Endodermal cell (in vitro differentiated cells): Measurements from ENCODE around the gene EFNA3. TPM values are rescaled to one million over a fixed set of nuclear protein-coding genes. Genes with fewer than 3 reads are reported as not detected.

Experiments
- DNase-seq: peaks from one replicate; pipeline ENCODE4 v3.0.0-alpha.2; 2017
- H3K27ac ChIP-seq: 2 replicates; pipeline ENCODE4 v1.5.1; 2013; ENCODE audit warnings: mild to moderate bottlenecking, low read depth, low read length, moderate library complexity
- H3K27me3 ChIP-seq: 2 replicates; pipeline ENCODE4 v1.6.1; 2013; ENCODE audit warnings: mild to moderate bottlenecking, low read length, moderate library complexity; ENCODE audit not compliant: insufficient read depth, control insufficient read depth, poor library complexity, severe bottlenecking
- H3K36me3 ChIP-seq: 2 replicates; pipeline ENCODE4 v1.7.0; 2013; ENCODE audit warnings: mild to moderate bottlenecking, low read length, moderate library complexity; ENCODE audit not compliant: control insufficient read depth, insufficient read depth
- H3K4me1 ChIP-seq: one replicate; pipeline ENCODE4 v1.7.0; 2013; ENCODE audit warnings: low read length; ENCODE audit not compliant: control insufficient read depth, insufficient read depth
- H3K4me3 ChIP-seq: 2 replicates; pipeline ENCODE4 v1.5.1; 2013; ENCODE audit warnings: mild to moderate bottlenecking, low read length, moderate library complexity
- H3K9ac ChIP-seq: 2 replicates; pipeline ENCODE4 v1.6.1; 2013; ENCODE audit warnings: mild to moderate bottlenecking, low read length, moderate library complexity; ENCODE audit not compliant: poor library complexity, severe bottlenecking; ENCODE audit errors: extremely low read depth
- H3K9me3 ChIP-seq: 2 replicates; pipeline ENCODE4 v1.6.1; 2013; ENCODE audit warnings: mild to moderate bottlenecking, low read length, moderate library complexity; ENCODE audit not compliant: control insufficient read depth
- H3K27ac Mint-ChIP-seq: 2 replicates; pipeline ENCODE4 v1.8.0; 2020; ENCODE audit warnings: mixed read lengths
- H3K27me3 Mint-ChIP-seq: 2 replicates; pipeline ENCODE4 v1.8.0; 2021; ENCODE audit warnings: mild to moderate bottlenecking, mixed read lengths; ENCODE audit not compliant: insufficient read depth
- H3K36me3 Mint-ChIP-seq: 2 replicates; pipeline ENCODE4 v1.8.0; 2020; ENCODE audit warnings: low read depth, mixed read lengths
- H3K4me1 Mint-ChIP-seq: 2 replicates; pipeline ENCODE4 v1.8.0; 2020; ENCODE audit warnings: mixed read lengths
- H3K4me3 Mint-ChIP-seq: 2 replicates; pipeline ENCODE4 v1.8.0; 2020; ENCODE audit warnings: mild to moderate bottlenecking, moderate library complexity, mixed read lengths
- H3K9me3 Mint-ChIP-seq: 2 replicates; pipeline ENCODE4 v1.8.0; 2020; ENCODE audit warnings: mild to moderate bottlenecking, mixed read lengths
- WGBS, 2 experiments: methylation state at CpG; one replicate each; pipeline versions ENCODE4 v1.1.5 to v1.1.7; 2013; ENCODE audit warnings: missing lambda C conversion rate in 2 of 2, mixed read lengths in 1 of 2; ENCODE audit not compliant: insufficient coverage in 1 of 2, insufficient read length in 1 of 2; 5-methylcytosine and 5-hydroxymethylcytosine counted together
- total RNA-seq, 2 donors: library from RNA; stranded (reverse); fragmentation: NEBNext Ultra II Directional in 1 of 2; extraction: Animal tissue kit (Norgen Biotek cat#: 25700) in 1 of 2; gene quantifications; 2 replicates in 1 of 2; 3 replicates in 1 of 2; pipeline ENCODE4 v1.2.1, GENCODE V29; 2021
- TF ChIP-seq, protein P1 (sequence below): fragments of 200-600 bp; sonication (generic); conservative IDR thresholded peaks from 2 replicates; pipeline ENCODE4 v1.5.0; 2021; ENCODE audit warnings: antibody characterized with exemption, mild to moderate bottlenecking

EFNA3 gene
- total RNA-seq, 2 donors from 2014 or later, result 3.1 to 6.0 TPM

GRCh38 chr1:155136748-155137147, 58.1 kb downstream of the EFNA3 start:
- H3K4me3 ChIP-seq, result peak overlapping the region; percentile 99
- H3K36me3 ChIP-seq, result peaks cover 12% of the 10 kb centered on the region
- H3K4me1 ChIP-seq, result peaks cover 4% of the 10 kb centered on the region
- H3K27ac Mint-ChIP-seq, result no peak overlapping the region
- DNase-seq, result peak; percentile 51
- no peaks in the 10 kb centered on the region for H3K9me3 ChIP-seq
- TF ChIP-seq, protein P1, sequence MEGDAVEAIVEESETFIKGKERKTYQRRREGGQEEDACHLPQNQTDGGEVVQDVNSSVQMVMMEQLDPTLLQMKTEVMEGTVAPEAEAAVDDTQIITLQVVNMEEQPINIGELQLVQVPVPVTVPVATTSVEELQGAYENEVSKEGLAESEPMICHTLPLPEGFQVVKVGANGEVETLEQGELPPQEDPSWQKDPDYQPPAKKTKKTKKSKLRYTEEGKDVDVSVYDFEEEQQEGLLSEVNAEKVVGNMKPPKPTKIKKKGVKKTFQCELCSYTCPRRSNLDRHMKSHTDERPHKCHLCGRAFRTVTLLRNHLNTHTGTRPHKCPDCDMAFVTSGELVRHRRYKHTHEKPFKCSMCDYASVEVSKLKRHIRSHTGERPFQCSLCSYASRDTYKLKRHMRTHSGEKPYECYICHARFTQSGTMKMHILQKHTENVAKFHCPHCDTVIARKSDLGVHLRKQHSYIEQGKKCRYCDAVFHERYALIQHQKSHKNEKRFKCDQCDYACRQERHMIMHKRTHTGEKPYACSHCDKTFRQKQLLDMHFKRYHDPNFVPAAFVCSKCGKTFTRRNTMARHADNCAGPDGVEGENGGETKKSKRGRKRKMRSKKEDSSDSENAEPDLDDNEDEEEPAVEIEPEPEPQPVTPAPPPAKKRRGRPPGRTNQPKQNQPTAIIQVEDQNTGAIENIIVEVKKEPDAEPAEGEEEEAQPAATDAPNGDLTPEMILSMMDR, result no peak
- H3K9ac ChIP-seq, result no peak overlapping the region
- H3K36me3 Mint-ChIP-seq, result peaks cover 17% of the 10 kb centered on the region
- H3K9me3 Mint-ChIP-seq, result no peaks in the 10 kb centered on the region
- H3K27me3 Mint-ChIP-seq, result peaks cover 23% of the 10 kb centered on the region
- H3K27me3 ChIP-seq, result no peaks in the 10 kb centered on the region
- 64 to 70% methylated on average over 4 to 6 of the region's 6 CpGs for WGBS, 2 experiments
- H3K4me3 Mint-ChIP-seq, result peak overlapping the region; percentile 94
- peaks cover 13% of the 10 kb centered on the region for H3K4me1 Mint-ChIP-seq
- H3K27ac ChIP-seq, result no peak overlapping the region

Other genes starting within 250 kb of the EFNA3 start
- under 1 TPM; 0.57 to 0.75 TPM for gene KCNN3, start 208.6 kb upstream of the EFNA3 start, total RNA-seq
- gene PMVK, start 142.1 kb upstream of the EFNA3 start, total RNA-seq, result 10 to 100 TPM; 16.0 to 16.4 TPM
- gene PBXIP1, start 122.7 kb upstream of the EFNA3 start, total RNA-seq, result 10 to 100 TPM; 42.5 to 61.3 TPM
- 10 to 100 TPM; 33.4 to 40.4 TPM for gene PYGO2, start 117.1 kb upstream of the EFNA3 start, total RNA-seq
- gene SHC1, start 108.1 kb upstream of the EFNA3 start, total RNA-seq, result 100 to 1,000 TPM; 157 to 231 TPM
- gene CKS1B, start 104.2 kb upstream of the EFNA3 start, total RNA-seq, result 100 to 1,000 TPM; 145 to 229 TPM
- gene FLAD1, start 95.5 kb upstream of the EFNA3 start, total RNA-seq, result 10 to 100 TPM; 61.9 to 65.0 TPM
- 1 to 10 TPM in 1 of 2 donors, not detected in 1; 2.0 TPM for gene LENEP, start 85.3 kb upstream of the EFNA3 start, total RNA-seq
- 10 to 100 TPM; 21.2 to 23.3 TPM for gene ZBTB7B, start 76.0 kb upstream of the EFNA3 start, total RNA-seq
- 1 to 10 TPM in 1 of 2 donors, under 1 TPM in 1; 0.44 to 2.0 TPM for gene DCST2, start 45.1 kb upstream of the EFNA3 start, total RNA-seq
- not detected for gene DCST1, start 45.0 kb upstream of the EFNA3 start, total RNA-seq
- gene ADAM15, start 27.5 kb upstream of the EFNA3 start, total RNA-seq, result 10 to 100 TPM; 13.4 to 16.5 TPM
- 10 to 100 TPM; 15.9 to 17.9 TPM for gene EFNA4, start 15.1 kb upstream of the EFNA3 start, total RNA-seq
- gene EFNA1, start 49.0 kb downstream of the EFNA3 start, total RNA-seq, result 1 to 10 TPM; 3.6 to 5.0 TPM
- 10 to 100 TPM; 25.1 to 29.8 TPM for gene SLC50A1, start 57.0 kb downstream of the EFNA3 start, total RNA-seq
- 10 to 100 TPM; 48.8 to 73.4 TPM for gene DPM3, start 61.7 kb downstream of the EFNA3 start, total RNA-seq
- 100 to 1,000 TPM; 143 to 152 TPM for gene KRTCAP2, start 94.5 kb downstream of the EFNA3 start, total RNA-seq
- 1 to 10 TPM; 5.1 to 7.1 TPM for gene TRIM46, start 95.0 kb downstream of the EFNA3 start, total RNA-seq
- gene THBS3, start 129.1 kb downstream of the EFNA3 start, total RNA-seq, result 10 to 100 TPM; 17.6 to 27.9 TPM
- 10 to 100 TPM; 47.3 to 63.2 TPM for gene MTX1, start 129.9 kb downstream of the EFNA3 start, total RNA-seq
- 10 to 100 TPM; 49.5 to 65.9 TPM for gene ENTREP3, start 176.6 kb downstream of the EFNA3 start, total RNA-seq
- gene SCAMP3, start 183.5 kb downstream of the EFNA3 start, total RNA-seq, result 10 to 100 TPM; 56.1 TPM
- 10 to 100 TPM; 69.8 to 82.3 TPM for gene CLK2, start 194.7 kb downstream of the EFNA3 start, total RNA-seq
- gene HCN3, start 198.6 kb downstream of the EFNA3 start, total RNA-seq, result 1 to 10 TPM; 8.7 to 9.2 TPM
- gene PKLR, start 222.6 kb downstream of the EFNA3 start, total RNA-seq, result under 1 TPM in 1 of 2 donors, not detected in 1; 0.40 TPM
- 100 to 1,000 TPM; 247 to 250 TPM for gene FDPS, start 230.0 kb downstream of the EFNA3 start, total RNA-seq
- 10 to 100 TPM; 74.5 to 83.8 TPM for gene RUSC1, start 242.1 kb downstream of the EFNA3 start, total RNA-seq